NCI-H2107 treated with DMSO at 0.1 percent for 48 hours (cell line): Measurements from ENCODE around the gene B4GALT5.
"Not testable (repeated sequence)": the region's sequence is repeated elsewhere in the genome, so short reads cannot be mapped to it uniquely, and the experiment has no call there.

Experiments used
- DNase-seq: peaks from one replicate; lab custom pipeline; 2025; ENCODE audit not compliant: unreplicated experiment; lab: John Stamatoyannopoulos, UW

The B4GALT5 gene

GRCh38 chr20:49681850-49682216, 31.8 kb downstream of the B4GALT5 start:
- no peak for DNase-seq

- no peak for DNase-seq
Measured at GRCh38 chr20:49680484-49680883, 33.2 kb downstream of the B4GALT5 start.

- DNase-seq: no peak
Measured at GRCh38 chr20:49679634-49680033, 34.0 kb downstream of the B4GALT5 start.

GRCh38 chr20:49677777-49678758, 35.6 kb downstream of the B4GALT5 start:
- DNase-seq: no peak

- no peak for DNase-seq
Measured at GRCh38 chr20:49676581-49677291, 36.9 kb downstream of the B4GALT5 start.

GRCh38 chr20:49675368-49676151, 38.1 kb downstream of the B4GALT5 start:
- DNase-seq: no peak

- no peak for DNase-seq
Measured at GRCh38 chr20:49674383-49675352, 39.0 kb downstream of the B4GALT5 start.

- no peak for DNase-seq
Measured at GRCh38 chr20:49672096-49672664, 41.5 kb downstream of the B4GALT5 start.

GRCh38 chr20:49671433-49671832, 42.2 kb downstream of the B4GALT5 start:
- DNase-seq: no peak

GRCh38 chr20:49669601-49670189, 44.0 kb downstream of the B4GALT5 start:
- DNase-seq: no peak

GRCh38 chr20:49668878-49669195, 44.8 kb downstream of the B4GALT5 start:
- not testable (repeated sequence) for DNase-seq

GRCh38 chr20:49668181-49668877, 45.3 kb downstream of the B4GALT5 start:
- DNase-seq: no peak

GRCh38 chr20:49666911-49667310, 46.8 kb downstream of the B4GALT5 start:
- no peak for DNase-seq

GRCh38 chr20:49665796-49666195, 47.9 kb downstream of the B4GALT5 start:
- DNase-seq: no peak

GRCh38 chr20:49664612-49665313, 48.9 kb downstream of the B4GALT5 start:
- DNase-seq: no peak

- DNase-seq: no peak
Measured at GRCh38 chr20:49663112-49663511, 50.6 kb downstream of the B4GALT5 start.

- no peak for DNase-seq
Measured at GRCh38 chr20:49661560-49662329, 51.9 kb downstream of the B4GALT5 start.

- DNase-seq: no peak
Measured at GRCh38 chr20:49660912-49661311, 52.8 kb downstream of the B4GALT5 start.
